GM12873 (cell line): ENCODE results near the gene SMIM5.
A peak's percentile ranks its signal among the peaks of the same experiment; 100 is the strongest.

Experiments
- TF ChIP-seq, protein P1 (sequence below): IDR thresholded peaks from 2 replicates; pipeline ENCODE4 v1.5.1; 2012; ENCODE audit warnings: low read depth, mild to moderate bottlenecking, moderate library complexity, low read length, control low read depth; ENCODE audit not compliant: insufficient read depth; ENCODE audit errors: missing control alignments

The SMIM5 gene

DNA sequence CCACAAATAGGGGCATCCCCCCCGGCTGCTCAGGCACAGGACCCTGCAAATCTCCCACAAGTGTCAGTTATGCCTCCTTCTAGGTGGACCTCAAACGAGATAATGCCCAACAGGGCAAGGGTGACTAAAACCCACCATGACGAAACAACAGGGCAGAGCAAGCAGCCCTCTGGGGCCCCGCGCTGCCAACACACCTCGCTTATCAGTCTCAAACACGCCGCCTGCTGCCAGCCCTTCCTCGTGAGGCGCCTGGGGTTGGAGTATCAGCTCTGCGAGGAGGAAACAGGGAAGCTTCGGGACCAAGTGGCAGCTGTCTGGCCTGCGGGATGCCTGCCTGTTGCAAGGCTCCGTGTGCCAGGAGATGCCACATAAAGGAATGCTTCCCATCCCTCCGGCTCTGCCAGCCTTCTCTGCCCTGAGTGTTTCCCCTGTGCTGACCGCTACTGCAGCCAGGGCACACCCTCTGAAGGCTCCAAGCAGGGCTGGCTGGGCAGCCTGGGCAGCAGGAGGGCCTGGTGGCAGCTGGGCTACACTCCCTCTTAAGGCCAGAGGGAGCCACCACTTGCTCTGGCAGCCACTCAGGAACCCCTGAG is 2.5 kb downstream of the SMIM5 start:
- TF ChIP-seq, protein P1, sequence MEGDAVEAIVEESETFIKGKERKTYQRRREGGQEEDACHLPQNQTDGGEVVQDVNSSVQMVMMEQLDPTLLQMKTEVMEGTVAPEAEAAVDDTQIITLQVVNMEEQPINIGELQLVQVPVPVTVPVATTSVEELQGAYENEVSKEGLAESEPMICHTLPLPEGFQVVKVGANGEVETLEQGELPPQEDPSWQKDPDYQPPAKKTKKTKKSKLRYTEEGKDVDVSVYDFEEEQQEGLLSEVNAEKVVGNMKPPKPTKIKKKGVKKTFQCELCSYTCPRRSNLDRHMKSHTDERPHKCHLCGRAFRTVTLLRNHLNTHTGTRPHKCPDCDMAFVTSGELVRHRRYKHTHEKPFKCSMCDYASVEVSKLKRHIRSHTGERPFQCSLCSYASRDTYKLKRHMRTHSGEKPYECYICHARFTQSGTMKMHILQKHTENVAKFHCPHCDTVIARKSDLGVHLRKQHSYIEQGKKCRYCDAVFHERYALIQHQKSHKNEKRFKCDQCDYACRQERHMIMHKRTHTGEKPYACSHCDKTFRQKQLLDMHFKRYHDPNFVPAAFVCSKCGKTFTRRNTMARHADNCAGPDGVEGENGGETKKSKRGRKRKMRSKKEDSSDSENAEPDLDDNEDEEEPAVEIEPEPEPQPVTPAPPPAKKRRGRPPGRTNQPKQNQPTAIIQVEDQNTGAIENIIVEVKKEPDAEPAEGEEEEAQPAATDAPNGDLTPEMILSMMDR: no peak

DNA sequence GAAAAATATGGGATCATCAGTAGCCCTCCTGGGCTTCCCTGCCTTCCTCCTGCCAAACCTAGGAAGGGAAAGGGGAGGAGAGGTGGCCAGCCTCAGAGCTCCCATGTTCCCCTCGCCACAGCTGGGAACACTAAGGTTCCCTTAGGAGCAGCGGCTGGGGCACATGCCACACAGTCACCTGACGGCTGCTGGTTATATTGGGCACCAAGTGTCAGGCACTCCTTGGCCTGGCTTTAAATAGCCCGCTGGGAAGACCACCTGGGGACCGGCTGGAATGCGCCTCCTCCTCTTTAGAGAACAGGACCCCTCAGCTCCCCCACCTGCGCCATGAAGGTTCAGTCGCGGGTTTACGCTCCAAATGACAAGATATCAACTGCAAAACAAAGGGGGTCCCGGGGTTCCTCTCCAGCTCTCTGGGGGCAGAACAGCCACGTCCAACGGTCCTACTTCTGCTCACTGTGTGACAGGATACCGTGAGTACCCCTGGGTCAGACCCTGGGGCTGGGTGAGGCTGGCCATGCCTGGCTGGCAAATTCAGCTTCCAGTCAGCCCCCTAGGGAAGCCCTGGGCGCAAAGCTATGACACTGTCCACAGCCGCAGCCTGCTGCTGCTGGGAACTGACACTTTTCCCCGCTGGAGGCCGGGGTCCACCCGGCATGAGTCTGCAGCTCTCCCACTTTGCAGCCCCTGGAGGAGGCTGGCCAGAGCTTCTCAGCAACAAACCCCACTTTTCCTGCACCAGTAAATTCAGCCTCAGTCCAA is 3.3 kb downstream of the SMIM5 start:
- TF ChIP-seq, protein P1: no peak

DNA sequence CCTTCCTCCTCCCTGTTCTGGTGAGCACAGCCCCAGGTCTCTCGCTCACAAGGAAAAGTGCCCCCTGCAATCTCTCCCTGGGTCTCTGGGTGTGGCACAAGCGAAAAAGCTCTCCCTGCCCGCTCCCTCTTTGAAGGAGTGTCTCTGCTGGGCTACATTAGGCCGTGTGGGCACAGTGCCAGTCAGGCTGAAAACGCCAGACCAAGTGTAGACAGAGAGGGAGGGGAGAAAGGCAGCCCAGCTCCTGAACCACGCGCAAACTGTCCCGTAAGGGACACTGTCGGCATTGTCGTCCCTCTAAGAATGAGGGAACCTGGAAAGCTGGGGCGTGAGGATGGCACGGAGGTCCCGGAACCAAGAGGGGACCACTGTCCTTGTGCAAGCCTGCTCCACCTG is 3.9 kb downstream of the SMIM5 start:
- TF ChIP-seq, protein P1: no peak

DNA sequence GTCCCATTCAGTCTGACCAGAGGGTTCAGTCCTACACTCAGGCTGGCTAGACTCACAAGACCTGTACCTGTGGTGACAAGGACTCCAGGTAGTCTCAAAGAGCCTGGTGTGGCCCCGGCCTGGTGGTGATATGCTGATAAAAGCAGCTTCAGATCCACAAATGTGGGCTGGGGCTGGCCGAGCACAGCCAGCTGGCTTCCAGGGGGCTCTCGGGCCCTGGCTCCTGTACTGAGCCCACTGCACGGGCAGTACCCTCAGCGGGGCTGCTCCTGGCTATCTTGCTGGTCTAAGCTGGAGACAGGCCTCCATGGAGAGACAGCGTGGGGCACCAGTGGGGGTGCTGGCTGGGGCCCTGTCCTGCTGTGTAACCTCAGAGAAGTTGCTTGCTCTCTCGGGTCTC is 4.3 kb downstream of the SMIM5 start:
- TF ChIP-seq, protein P1: no peak

DNA sequence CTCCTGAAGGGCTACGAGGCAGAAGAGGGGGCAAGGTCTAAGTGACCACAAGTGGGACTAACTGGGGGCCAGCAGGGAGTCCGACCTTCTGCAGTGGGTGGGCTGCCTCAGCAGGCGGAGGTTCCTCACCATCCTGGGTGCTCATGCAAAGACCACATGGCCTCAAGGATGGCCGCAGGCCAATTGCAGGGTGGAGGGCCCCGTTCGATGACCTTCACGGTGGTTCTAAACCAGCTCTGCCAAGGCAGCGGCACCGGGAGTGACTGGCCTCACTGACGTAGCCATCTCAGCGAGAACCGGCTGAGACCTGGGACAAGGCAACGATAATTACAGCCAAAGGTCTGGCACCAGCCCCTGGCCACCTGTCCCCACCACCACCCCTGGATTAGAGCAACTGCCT is 5.7 kb downstream of the SMIM5 start:
- TF ChIP-seq, protein P1: no peak

DNA sequence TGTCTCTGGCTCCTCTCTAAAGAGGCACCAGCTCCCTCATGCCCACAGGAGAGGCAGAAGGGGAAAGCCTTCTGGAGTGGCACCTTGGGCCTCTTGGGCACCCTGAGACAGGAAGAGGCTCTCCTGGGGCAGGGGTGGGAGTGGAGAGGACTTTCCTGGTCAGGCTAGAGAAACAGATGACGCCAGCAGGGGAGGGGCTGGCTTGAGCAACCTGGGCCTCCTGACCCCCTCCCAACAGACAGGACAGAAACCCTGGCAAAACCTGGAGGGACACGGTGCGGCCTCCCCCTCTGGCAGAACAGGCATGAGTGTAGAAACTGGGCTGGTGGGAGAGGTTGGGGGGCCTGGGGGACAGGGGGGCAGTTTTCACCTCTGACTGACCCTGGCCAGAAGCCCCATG is 6.1 kb downstream of the SMIM5 start:
- TF ChIP-seq, protein P1: no peak

DNA sequence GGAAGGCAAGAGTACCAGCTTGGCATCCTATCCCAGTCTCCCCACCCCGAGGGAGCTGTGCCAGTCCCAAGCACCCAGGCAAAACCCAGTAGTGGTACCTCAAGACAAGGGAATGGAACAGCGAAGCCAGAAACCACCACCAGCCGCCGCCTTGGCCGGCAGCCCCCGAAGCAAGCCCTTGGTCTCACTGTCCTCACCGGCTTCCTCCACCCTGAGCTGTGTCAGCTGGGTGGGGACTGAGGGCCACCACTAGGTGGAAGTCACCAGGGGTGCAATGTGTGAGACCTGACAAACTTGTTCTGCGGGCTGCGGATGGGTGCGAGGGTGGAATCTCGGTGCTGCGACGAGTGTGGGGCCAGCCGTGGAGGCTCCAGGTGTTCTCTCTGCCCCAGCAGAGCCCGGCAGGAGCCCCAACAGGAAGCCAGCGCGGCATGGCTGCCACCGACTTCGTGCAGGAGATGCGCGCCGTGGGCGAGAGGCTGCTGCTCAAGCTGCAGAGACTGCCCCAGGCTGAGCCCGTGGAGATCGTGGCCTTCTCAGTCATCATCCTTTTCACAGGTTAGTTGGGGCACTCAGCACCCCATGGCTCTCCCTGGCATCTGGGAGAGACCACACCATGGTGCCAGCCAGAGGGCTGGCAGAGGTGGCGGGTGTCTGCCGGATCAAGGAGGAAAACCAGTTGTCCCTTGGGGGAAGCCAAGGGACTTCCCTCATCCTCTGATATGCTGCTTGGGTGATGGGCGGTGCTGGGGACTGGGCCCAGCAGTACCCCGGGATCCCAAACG is 6.7 kb downstream of the SMIM5 start:
- TF ChIP-seq, protein P1: peak; percentile 9
